Activated naive CD4-positive, alpha-beta T cell treated with anti-CD3 and anti-CD28 coated beads, Interleukin-2, amount 50 U/mL, for 24 hours (primary cell): ENCODE results near the gene RACGAP1.
"Not testable (repeated sequence)": the region's sequence is repeated elsewhere in the genome, so short reads cannot be mapped to it uniquely, and the experiment has no call there.

Experiments
- H3K27ac Mint-ChIP-seq: one replicate; pipeline ENCODE4 v1.8.0; 2021; ENCODE audit warnings: mild to moderate bottlenecking, mixed read lengths
- H3K27me3 Mint-ChIP-seq: one replicate; pipeline ENCODE4 v1.8.0; 2021; ENCODE audit warnings: mixed read lengths
- H3K36me3 Mint-ChIP-seq: one replicate; pipeline ENCODE4 v1.8.0; 2021; ENCODE audit warnings: mixed read lengths
- H3K4me1 Mint-ChIP-seq: one replicate; pipeline ENCODE4 v1.8.0; 2021; ENCODE audit warnings: mixed read lengths
- H3K4me3 Mint-ChIP-seq: one replicate; pipeline ENCODE4 v1.8.0; 2021; ENCODE audit warnings: mild to moderate bottlenecking, mixed read lengths
- H3K9me3 Mint-ChIP-seq: one replicate; pipeline ENCODE4 v1.8.0; 2021; ENCODE audit warnings: mixed read lengths

The RACGAP1 gene

DNA sequence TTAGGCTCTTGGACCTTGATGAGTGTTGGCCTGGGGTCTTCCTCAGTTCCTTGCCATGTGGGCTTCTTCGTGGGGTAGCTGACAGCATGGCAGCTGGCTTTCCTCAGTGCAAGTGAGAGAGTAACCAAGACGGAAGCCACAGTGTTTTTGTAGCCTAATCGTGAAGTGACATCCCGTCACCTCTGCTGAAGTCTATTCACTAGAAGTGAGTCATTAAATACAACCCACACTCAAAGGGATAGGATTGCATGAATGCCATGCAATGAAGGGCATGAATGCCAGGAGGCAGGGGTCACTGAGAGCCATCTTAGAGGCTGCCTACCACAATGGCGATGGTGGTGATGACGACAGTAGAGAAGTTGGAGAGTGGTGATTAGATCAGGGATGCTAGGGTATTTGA, 18.6 kb upstream of the RACGAP1 start:
- no peaks in the 10 kb centered on the region for H3K36me3 Mint-ChIP-seq

GRCh38 chr12:50043308-50043707, 18.0 kb upstream of the RACGAP1 start:
- no peak overlapping the region for H3K4me3 Mint-ChIP-seq
- peaks cover 4% of the 10 kb centered on the region for H3K4me1 Mint-ChIP-seq
- H3K9me3 Mint-ChIP-seq: no peaks in the 10 kb centered on the region
- H3K27ac Mint-ChIP-seq: no peak overlapping the region
- H3K36me3 Mint-ChIP-seq: no peaks in the 10 kb centered on the region
- H3K27me3 Mint-ChIP-seq: no peaks in the 10 kb centered on the region

More for the DNA sequence above, 18.6 kb upstream of the RACGAP1 start:
- no peaks in the 10 kb centered on the region for H3K27me3 Mint-ChIP-seq
- peaks cover 4% of the 10 kb centered on the region for H3K4me1 Mint-ChIP-seq
- H3K9me3 Mint-ChIP-seq: no peaks in the 10 kb centered on the region
- no peak overlapping the region for H3K27ac Mint-ChIP-seq
- H3K4me3 Mint-ChIP-seq: no peak overlapping the region

DNA sequence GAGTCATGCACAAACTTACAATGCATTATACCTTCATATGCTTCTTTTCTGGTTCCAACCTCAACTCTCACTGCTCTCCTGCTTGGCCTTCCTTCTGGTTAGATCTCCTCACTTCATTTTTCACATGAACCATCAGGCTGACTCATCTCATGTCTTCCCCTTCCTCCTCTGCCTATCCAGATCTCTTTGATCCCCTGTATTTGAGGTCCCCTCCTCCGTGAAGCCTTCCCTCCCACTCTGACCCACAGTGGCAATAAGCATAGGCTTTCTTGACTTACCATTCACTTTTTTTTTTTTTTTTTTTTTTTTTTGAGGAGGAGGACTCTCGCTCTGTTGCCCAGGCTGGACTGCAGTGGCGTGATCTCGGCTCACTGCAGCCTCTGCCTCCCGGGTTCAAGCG, 17.4 kb upstream of the RACGAP1 start:
- H3K27ac Mint-ChIP-seq: no peak overlapping the region
- H3K9me3 Mint-ChIP-seq: no peaks in the 10 kb centered on the region
- H3K36me3 Mint-ChIP-seq: no peaks in the 10 kb centered on the region
- no peak overlapping the region for H3K4me3 Mint-ChIP-seq
- H3K27me3 Mint-ChIP-seq: no peaks in the 10 kb centered on the region
- H3K4me1 Mint-ChIP-seq: peaks cover 4% of the 10 kb centered on the region

DNA sequence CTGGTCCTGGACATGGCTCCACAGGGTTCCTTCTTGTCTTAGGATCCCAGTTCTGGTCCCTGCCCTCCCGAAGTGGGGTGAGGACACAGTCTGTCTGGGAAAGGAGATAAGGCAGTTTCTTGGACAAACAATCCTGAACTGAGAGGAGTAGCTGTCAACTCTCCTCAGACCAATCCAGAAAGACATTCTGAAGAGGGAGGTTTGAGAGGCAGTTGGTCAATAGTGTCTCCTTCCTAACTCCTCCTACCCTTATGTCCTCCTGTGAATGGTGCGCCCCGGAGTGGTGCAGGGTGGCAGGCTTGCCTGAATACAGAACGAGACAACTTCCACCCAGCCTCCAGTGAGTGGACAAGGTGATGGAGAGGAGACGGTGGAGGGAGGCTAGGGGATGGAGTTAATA, 16.7 kb upstream of the RACGAP1 start:
- Mint-ChIP-seq H3K4me3 (no peak overlapping the region), H3K9me3 (no peaks in the 10 kb centered on the region), H3K4me1 (peaks cover 4% of the 10 kb centered on the region), H3K36me3 (no peaks in the 10 kb centered on the region), H3K27me3 (no peaks in the 10 kb centered on the region), H3K27ac (no peak overlapping the region)

- Mint-ChIP-seq H3K27ac (no peak overlapping the region), H3K27me3 (peaks cover under 1% of the 10 kb centered on the region), H3K9me3 (no peaks in the 10 kb centered on the region), H3K4me3 (no peak overlapping the region), H3K4me1 (peaks cover 4% of the 10 kb centered on the region), H3K36me3 (no peaks in the 10 kb centered on the region)
Observed at GRCh38 chr12:50041062-50041860, 16.0 kb upstream of the RACGAP1 start.

DNA sequence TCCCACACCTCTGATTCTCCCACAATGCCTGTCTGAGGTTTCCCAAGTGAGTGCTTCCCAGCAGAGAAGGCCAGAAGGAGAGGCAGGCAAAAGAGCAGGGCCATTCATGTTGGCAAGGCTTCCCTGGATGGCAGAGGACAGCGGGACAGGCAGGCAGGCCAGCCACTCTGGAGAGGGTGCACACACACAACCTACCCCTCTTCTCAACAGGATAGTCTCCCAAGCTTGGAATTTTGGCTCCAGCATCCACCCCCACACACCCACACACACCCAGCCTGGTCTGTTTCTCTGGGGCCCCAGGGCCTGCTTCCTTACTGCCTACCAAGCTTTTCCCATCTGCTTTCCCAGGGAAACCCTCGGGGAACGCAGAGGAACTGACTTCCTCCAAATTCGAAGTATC, 15.4 kb upstream of the RACGAP1 start:
- no peaks in the 10 kb centered on the region for H3K36me3 Mint-ChIP-seq
- H3K27ac Mint-ChIP-seq: no peak overlapping the region
- H3K9me3 Mint-ChIP-seq: no peaks in the 10 kb centered on the region
- no peak overlapping the region for H3K4me3 Mint-ChIP-seq
- peaks cover 4% of the 10 kb centered on the region for H3K4me1 Mint-ChIP-seq
- peaks cover 1% of the 10 kb centered on the region for H3K27me3 Mint-ChIP-seq

GRCh38 chr12:50039151-50039835, 14.0 kb upstream of the RACGAP1 start:
- no peak overlapping the region for H3K4me3 Mint-ChIP-seq
- H3K27ac Mint-ChIP-seq: no peak overlapping the region
- H3K4me1 Mint-ChIP-seq: peaks cover 4% of the 10 kb centered on the region
- peaks cover 3% of the 10 kb centered on the region for H3K27me3 Mint-ChIP-seq
- H3K9me3 Mint-ChIP-seq: no peaks in the 10 kb centered on the region
- no peaks in the 10 kb centered on the region for H3K36me3 Mint-ChIP-seq

GRCh38 chr12:50038336-50038735, 13.0 kb upstream of the RACGAP1 start:
- peaks cover 3% of the 10 kb centered on the region for H3K27me3 Mint-ChIP-seq
- no peaks in the 10 kb centered on the region for H3K9me3 Mint-ChIP-seq
- H3K36me3 Mint-ChIP-seq: no peaks in the 10 kb centered on the region
- no peak overlapping the region for H3K4me3 Mint-ChIP-seq
- no peak overlapping the region for H3K27ac Mint-ChIP-seq
- peaks cover 4% of the 10 kb centered on the region for H3K4me1 Mint-ChIP-seq

DNA sequence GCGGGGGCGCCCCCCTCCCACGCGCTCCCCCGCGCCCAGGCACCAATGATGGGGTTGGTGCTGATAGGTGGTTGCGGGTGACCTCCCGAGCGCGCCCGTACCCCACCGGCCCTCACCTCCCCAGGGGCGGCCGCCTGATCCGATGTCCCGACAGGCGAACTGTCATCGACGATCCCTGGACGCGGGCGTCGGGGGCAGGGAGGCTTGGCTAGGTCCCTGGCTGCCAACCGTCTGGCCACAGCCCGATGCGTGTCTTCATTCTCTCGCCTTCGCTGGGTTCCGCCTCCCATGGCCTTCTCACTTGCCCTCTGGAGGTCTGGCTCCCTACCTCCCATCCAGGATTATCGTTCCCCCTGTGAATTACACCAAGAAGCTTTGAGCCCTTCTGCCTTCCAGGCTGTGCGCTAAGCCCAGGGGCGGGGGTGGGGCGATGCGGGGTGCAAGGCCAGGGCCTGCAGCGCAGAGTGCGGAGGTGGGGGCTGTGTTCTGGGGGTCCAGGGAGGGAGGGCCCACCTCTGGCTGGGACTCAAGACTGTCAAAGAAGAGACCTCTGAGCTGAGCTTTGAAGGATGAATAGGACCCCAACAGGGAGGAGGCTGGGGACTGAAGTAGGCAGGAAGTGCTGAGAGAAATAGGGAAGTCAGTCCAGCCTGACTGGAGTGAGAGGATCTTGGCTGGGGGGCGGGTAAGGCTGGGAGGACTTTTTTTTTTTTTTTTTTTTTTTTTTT, 7.7 kb upstream of the RACGAP1 start:
- no peaks in the 10 kb centered on the region for H3K36me3 Mint-ChIP-seq
- H3K4me1 Mint-ChIP-seq: peaks cover 3% of the 10 kb centered on the region
- no peak overlapping the region for H3K27ac Mint-ChIP-seq
- H3K4me3 Mint-ChIP-seq: no peak overlapping the region
- no peaks in the 10 kb centered on the region for H3K9me3 Mint-ChIP-seq
- peaks cover 13% of the 10 kb centered on the region for H3K27me3 Mint-ChIP-seq

DNA sequence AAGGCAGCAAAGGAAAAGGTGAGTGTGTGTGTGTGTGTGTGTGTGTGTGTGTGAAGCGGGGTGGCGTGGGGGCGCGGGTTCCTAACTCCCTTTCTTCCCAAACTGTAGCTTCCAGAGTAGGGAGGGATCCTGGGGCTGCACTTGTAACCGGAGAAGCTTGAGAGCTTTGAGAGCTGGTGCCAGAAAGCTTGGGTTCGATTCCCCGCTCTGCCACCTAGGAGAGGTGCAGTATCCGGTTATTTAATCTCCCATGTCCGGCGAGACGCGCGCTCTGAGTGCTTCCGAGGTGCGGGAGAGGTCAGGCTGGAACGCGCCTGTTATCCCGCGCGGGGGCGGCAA, 7.2 kb upstream of the RACGAP1 start:
- H3K36me3 Mint-ChIP-seq: no peaks in the 10 kb centered on the region
- no peaks in the 10 kb centered on the region for H3K9me3 Mint-ChIP-seq
- H3K4me1 Mint-ChIP-seq: peaks cover 3% of the 10 kb centered on the region
- H3K27me3 Mint-ChIP-seq: peaks cover 13% of the 10 kb centered on the region
- no peak overlapping the region for H3K4me3 Mint-ChIP-seq
- no peak overlapping the region for H3K27ac Mint-ChIP-seq

- H3K4me3 Mint-ChIP-seq, H3K27ac Mint-ChIP-seq, H3K9me3 Mint-ChIP-seq, H3K4me1 Mint-ChIP-seq, H3K36me3 Mint-ChIP-seq: not testable (repeated sequence)
- peaks cover 12% of the 10 kb centered on the region for H3K27me3 Mint-ChIP-seq
Observed at GRCh38 chr12:50030449-50030848, 5.2 kb upstream of the RACGAP1 start.

DNA sequence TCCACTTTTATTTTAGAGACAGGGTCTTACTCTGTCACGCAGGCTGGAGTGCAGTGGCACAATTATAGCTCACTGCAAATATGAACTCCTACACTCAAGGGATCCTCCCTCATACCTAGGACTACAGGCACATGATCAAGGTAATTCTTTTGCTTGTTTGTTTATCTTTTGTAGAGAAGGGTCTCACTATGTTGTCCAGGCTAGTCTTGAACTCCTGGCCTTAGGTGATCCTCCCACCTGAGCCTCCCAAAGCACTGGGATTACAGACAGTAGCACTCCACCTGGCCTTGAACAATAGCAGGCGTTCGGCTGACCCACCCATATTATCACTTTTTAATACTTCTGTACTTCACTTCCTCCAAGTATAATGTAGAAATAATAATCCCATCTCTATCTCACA, 1.4 kb upstream of the RACGAP1 start:
- H3K36me3 Mint-ChIP-seq: peaks cover 2% of the 10 kb centered on the region
- peaks cover 17% of the 10 kb centered on the region for H3K4me1 Mint-ChIP-seq
- peaks cover 4% of the 10 kb centered on the region for H3K27me3 Mint-ChIP-seq
- H3K4me3 Mint-ChIP-seq: no peak overlapping the region
- no peak overlapping the region for H3K27ac Mint-ChIP-seq
- H3K9me3 Mint-ChIP-seq: peaks cover 6% of the 10 kb centered on the region

DNA sequence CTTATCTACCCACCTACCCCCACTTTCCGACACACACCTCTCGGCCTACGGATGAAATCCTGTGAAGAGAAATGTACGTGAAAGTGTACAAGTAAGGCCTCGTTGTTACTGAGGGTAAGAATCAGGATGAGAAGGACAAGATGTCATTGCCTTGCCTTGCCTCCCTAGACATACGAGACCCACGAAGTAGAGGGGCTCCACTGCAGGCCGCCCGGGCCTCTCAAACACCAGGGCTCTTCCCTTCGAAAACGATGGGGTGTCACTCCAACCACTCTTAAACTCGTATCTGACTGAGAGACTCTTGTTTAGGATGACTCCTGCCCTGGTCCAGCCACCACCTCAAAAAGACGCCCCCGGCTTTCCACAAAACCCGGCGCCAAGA, 498 bp downstream of the RACGAP1 start:
- Mint-ChIP-seq H3K9me3 (peaks cover 6% of the 10 kb centered on the region), H3K4me1 (peaks cover 17% of the 10 kb centered on the region), H3K4me3 (peak overlapping the region; percentile 96), H3K27ac (no peak overlapping the region), H3K36me3 (peaks cover 2% of the 10 kb centered on the region), H3K27me3 (no peaks in the 10 kb centered on the region)

GRCh38 chr12:50024227-50024626, 1.1 kb downstream of the RACGAP1 start:
- Mint-ChIP-seq H3K36me3 (peaks cover 2% of the 10 kb centered on the region), H3K27ac (no peak overlapping the region), H3K27me3 (no peaks in the 10 kb centered on the region), H3K9me3 (peaks cover 6% of the 10 kb centered on the region), H3K4me3 (peak overlapping the region; percentile 96), H3K4me1 (peaks cover 17% of the 10 kb centered on the region)

GRCh38 chr12:50022903-50023302, 2.4 kb downstream of the RACGAP1 start:
- no peak overlapping the region for H3K4me3 Mint-ChIP-seq
- H3K9me3 Mint-ChIP-seq: peaks cover 6% of the 10 kb centered on the region
- peaks cover 2% of the 10 kb centered on the region for H3K36me3 Mint-ChIP-seq
- H3K27ac Mint-ChIP-seq: no peak overlapping the region
- no peaks in the 10 kb centered on the region for H3K27me3 Mint-ChIP-seq
- H3K4me1 Mint-ChIP-seq: peaks cover 17% of the 10 kb centered on the region

- peaks cover 4% of the 10 kb centered on the region for H3K36me3 Mint-ChIP-seq
- H3K9me3 Mint-ChIP-seq: peaks cover 6% of the 10 kb centered on the region
- peaks cover 17% of the 10 kb centered on the region for H3K4me1 Mint-ChIP-seq
- no peak overlapping the region for H3K4me3 Mint-ChIP-seq
- no peak overlapping the region for H3K27ac Mint-ChIP-seq
- no peaks in the 10 kb centered on the region for H3K27me3 Mint-ChIP-seq
Observed at GRCh38 chr12:50021031-50021430, 4.3 kb downstream of the RACGAP1 start.
